NCI-H1694 treated with DMSO at 0.1 percent for 48 hours (cell line): Measurements from ENCODE around the gene ZNF236.
"Not testable (repeated sequence)": the region's sequence is repeated elsewhere in the genome, so short reads cannot be mapped to it uniquely, and the experiment has no call there.

Experiments
- DNase-seq: peaks from one replicate; lab custom pipeline; 2025; lab: John Stamatoyannopoulos, UW

Gene ZNF236

DNA sequence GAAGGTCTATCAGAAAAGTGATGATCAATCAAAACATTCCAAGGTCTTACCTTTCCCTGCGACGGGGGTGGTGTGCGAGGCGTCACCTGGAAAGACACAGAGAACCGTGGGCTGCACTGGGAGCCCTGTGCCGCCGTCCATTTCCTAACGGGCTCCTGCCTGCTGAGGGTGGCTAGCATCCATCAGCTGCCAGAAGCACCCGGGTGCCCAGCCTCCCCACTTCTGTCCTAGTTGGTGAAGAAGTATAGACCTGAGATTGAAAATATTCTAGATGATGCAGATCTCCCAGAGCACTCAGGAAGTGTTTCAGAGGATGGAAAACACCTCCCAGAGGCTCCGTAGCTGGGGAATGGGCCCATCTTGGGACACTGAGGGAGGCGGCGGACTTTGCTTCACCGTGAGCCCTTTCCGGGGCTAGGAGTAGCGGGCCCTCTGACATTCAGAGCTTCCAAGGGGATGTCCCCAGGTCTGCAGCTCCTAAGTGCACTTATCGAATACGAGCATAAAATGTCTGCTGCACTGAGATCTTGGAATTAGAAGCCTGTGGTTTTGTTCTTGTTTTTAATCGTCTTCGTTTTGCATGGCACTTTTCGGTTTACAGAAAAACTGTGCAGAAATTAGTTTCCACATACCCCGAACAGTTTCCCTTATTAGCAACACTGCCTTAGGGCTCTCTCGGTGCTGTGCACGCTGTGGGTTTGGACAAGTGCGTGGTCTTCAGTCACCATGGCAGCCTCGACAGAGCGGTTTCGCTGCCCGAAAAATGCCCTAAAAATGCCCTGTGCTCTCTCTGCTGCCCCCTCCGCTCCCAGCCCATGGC is 166.7 kb downstream of the ZNF236 start:
- DNase-seq, result no peak

DNA sequence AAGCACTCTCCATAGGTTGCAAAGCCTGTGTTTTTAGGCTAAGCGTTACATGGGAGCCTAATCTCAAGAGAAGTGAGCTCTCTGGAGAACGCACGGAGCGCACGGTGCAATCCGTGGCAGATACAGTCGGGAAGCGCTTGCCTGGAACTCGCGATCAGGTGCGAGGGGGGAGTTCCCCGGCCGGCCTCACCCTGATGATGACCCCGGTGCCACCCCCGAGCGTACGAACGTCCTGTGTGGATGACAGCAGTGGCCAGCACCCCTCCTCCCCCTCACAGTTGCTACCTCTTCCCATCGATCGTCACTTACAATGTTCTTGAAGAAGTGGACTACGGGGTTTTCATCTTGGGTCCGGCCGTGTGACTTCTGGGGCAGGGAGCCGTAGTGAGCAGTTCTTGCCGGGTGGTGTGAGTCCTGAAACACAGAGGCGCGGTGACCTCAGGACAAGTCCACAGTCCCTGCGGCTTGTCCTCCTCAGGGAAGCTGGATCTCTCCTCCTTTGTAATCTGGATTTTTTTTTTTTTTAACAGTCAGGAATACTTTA is 167.4 kb downstream of the ZNF236 start:
- DNase-seq, result no peak

DNA sequence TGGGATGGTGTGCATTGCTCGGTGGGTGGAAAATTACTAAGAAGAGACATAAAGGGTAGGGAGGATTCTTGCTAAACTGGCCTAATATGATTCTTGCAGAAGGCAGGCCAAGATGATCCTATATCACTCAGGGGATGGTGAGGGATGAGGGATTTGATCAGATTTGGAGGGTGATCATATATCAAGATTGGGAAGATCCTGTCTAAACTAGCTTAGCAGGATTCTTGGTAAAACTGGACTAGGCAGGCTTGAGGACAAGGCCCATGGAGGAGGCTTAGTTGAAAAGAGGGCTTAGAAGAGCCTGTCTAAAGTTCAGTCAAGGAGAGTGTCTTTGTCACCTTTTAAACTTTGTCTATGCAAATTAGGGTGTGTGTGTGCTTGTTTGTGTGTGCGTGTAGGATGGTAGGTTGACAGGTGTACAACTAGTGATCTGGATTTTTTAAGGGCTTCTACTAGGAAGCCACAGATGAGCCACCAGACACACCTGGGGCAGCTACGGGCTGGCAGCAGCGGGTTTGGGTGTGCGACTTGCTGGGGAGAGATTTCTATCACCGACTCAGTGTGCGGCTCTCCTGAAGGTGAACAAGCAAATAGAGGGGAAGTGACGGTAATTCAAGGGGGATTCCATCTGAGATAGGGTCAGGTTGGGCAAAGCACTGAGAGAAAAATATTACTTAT is 168.1 kb downstream of the ZNF236 start:
- not testable (repeated sequence) for DNase-seq

DNA sequence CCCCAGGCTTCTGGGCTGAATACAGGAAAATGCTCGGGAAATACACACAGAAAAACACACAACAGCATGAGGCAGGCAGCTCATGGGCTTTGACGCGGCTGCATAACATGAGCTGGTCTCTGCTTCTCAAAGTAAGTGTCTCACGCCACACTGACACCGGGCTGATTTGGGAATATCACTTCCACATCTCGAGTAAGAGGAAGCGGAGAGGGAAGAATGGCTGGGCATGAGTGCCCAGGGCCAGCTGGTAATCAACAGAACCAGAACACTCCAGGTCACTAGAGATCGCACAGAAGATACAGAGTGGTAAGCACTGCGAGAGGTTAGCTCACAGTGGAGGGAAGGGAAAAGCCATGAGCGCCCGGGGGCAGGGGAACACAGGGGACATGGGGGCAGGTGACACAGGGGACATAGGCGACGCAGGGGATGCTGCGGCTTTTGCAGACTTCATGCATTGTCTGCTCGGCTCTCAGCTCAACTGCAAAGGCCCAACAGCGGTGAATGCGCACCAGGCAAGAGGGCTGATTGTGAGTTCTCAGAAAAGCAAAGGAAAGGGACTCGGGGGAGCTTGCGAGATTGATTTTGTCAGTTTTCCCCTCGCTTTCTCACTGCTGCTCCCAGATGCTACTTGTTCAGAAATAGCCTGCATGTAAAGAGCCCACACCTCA is 168.8 kb downstream of the ZNF236 start:
- DNase-seq, result no peak

DNA sequence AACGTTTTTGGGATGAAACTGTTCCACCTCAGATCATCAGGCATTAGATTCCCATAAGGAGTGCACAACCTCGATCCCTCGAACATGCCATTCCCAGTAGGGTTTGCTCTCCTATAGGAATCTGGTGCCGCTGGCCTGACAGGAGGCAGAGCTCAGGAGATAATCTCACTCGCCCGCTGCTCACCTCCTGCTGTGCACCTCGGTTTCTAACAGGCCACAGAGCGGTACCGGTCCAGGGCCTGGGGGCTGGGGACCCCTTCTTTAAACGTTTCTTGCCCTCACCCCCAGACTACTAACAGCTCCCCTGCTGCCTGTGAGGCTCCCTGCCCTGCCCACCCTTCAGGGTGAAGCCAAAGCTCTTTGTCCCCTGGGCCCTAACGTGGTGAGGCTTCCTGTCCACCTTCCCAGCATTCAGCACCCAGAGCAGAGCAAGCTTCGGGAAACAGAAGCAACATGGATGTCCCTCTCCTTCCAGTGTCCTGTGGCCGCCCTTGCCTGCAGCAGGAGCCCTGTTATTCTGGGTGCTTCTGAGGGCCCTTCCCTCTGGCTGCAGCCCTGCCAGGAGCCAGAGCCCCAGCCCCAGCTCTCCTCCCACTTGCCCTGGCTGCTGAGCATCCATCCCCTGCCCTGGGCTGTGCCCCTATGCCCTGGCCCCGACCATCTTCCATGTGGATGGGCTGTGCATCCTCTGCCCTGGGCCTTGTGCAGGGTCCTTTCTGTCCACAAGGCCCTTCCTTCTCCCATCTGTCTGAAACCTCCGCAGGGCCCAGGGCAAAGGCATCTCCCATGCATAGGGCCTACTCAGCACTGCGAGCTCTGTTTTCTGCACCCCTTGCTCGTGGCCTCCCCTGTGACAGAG is 170.1 kb downstream of the ZNF236 start:
- DNase-seq, result no peak

DNA sequence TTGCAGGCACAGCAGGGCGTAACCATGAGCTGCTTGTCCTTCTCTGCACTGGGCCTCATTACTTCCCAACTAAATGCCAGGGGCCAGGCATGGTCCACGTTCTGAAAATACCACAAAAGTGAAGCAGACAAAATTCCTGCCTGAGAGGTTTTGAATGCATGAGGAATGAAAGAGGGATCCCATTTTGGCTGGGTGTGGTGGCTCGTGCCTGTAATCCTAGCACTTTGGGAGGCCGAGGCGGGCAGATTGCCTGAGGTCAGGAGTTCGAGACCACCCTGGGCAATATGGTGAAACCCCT is 170.7 kb downstream of the ZNF236 start:
- DNase-seq, result no peak

DNA sequence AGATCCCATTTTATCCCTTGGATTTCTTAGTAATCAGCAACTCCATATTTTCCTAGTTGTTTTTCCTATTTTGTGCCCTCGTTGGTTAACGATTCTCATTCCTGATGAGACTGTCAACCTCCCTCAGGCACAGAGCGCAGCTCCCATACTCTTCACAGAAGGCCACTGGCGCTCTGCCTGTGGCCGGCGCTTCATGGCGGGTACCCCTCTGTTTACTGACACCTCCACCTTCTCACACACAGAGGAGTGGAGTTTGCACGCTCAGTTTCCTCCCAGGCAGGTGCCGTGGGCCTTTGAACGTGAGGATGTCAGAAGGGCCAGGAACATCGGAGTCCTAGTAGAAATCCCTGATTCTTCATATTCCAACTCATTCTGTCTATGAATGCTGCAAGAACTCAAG is 171.2 kb downstream of the ZNF236 start:
- DNase-seq, result no peak

DNA sequence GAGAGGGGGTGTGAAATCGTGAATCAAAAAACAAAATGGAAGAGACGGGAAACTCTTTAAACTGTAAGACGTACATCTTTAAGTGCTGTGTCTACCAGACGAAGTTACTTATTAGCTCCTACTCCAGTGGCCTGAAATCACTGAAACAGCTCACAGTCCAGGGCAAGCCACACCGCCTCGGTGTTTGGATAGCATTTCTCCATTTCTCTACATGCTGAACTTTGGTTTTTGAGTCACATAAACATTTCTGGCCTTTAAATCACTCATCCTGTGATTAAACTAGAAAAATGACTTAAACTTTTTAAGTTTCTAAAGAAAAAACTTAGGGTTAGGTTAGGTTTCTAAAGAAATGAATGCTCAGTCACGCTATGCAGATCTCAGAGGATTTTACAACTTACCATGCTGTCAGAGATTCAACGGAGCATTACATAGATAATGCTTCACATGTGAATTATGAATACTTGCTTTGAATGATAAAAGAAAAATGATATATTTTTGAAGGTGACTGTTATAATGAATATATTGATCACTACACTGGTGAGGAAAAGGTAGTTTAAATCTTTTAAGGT is 171.8 kb downstream of the ZNF236 start:
- DNase-seq, result no peak

DNA sequence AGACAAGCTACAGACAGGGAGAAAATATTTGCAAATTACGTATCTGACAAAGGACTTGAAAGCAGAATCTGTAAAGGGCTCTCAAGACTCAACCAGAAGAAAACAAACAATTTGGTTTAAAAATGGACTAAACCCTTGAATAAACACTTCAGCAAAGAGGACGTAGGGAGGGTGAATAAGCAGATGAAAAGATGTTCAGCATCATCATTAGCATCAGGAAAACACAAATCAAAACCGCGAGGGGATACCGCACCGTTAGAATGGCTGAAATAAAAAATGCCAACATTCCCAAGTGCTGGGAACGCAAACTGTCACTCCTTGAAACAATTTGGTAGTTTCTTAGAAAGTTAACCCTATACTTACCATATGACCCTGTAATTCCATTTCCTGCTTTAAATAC is 173.5 kb downstream of the ZNF236 start:
- no peak for DNase-seq

DNA sequence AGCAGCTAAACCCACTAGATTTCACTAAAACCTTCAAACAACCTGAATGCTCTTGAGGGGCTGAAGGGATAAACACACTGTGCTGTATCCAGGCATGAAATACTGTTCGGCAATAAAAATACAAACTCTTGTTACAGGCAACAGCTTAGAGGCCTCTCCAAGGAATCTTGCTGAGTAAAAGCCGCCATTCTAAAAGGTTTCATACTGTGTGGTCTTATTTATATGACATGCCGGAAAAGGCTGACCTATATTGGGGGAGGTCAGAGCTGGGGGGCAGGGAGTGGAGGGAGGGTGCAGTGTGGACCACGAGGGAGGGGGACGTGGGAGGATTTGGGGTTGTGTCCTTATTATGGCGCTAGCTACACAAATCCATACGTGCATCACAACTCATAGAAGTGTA is 174.1 kb downstream of the ZNF236 start:
- DNase-seq, result no peak

DNA sequence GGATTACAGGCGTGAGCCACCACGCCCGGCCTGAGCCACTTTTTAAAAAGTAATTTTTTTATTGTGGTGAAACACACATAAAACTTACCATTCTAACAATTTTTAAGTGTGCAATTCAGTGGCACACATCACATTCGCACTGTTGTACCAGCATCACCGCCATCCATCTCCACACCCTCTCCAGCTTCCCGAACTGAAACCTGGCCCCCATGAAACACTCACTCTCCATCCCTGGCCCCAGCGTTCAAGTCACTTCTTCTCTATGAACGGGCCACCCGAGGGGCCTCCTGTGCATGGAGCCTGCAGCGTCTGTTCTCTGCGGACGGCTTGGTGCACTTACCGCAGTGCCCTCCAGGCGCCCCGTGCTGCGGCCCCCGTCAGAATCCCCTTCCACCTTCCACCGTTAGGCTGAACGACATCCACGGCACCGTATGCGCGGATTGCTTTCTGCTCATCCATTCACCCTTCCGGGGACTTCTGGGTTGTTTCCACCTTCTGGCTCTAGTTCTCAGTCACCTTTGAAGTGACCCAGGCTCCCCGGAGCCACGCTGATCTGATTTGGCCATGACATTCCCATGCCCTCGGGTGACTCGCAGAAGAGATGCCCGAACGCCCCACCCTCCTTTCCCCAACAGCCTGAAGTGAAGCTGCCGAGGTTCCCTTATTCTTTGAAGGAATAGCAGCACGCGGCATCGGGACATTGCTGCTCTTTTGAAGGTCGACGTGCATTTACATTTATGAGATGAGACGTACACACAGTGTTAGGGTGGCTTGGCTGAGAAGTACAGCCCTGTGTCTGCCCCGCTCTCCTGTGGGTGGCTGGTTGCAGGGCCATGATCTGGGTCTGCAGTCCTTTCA is 175.8 kb downstream of the ZNF236 start:
- no peak for DNase-seq

DNA sequence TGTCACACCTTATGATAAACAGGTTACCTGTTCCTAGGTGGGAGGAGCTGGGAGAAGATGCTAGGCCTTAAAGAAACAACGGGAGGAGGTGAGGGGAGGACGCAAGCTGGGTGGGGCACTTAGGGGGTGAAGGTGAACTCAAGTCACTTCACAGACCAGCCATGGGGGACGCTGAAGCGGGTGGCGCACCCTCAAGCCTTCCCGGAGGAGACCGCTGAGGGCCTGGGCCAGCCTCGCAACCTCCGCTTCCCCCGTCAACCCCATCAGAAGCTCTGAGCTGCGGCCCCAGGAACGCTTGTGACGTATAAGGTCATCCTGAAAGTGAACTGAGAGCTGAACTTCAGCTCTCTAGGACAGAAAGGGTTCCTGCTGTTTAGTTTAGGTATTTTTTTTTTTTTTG is 176.7 kb downstream of the ZNF236 start:
- DNase-seq, result no peak

DNA sequence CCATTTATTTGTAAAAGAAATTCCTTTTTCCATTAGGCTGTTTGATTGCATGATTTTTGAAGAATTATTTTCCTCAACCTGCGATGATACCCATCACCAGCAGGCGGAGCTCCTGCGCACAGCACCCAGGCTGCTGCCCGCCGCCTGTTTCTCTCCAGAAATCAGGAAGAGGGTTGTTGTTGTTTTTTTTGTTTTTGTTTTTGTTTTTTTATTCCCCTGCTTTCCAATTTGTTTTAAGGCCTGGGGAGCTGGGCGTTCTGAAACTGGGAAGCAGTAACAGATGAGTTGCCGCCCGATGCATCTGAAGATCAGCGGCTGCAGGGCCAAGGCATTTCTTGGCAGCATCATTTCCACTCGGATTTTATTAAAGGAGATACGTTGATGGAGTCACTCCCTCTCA is 178.2 kb downstream of the ZNF236 start:
- no peak for DNase-seq

DNA sequence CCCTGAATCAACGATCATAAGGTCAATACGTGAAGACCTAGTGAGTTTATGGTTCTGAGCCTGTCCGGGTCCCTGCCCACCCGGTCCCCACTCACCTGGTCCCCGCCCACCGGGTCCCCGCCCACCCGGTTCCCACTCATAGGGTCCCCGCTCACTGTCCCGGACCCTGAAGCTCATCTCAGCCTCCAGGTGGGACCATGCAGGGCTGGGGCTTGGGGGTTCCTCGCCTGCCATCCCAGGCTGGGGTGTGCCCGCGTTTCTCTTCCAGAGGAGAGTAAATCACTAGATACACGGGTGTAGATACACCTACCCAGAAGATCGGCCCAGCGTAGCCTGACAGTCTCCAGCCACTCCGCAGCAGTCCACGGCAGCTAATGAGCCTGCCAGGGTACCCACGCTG is 178.7 kb downstream of the ZNF236 start:
- no peak for DNase-seq

DNA sequence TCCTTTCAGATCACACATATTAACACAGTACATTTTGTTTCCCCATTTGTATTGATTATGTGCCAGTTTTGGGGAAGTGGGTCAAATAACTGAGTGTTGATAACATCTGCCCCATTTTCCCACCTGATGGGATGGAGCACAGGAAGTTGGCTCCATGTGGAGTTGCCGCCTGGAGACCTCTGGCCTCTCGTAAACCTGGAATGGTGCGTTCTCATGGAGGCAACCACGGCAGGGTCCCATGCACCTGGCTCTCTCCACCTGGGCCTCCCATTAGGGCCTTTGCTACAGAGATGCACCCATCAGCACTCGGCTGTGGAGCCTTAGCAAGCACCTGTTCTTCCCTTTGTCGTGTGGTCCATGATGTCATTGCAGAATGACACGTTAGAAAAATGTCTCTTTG is 179.6 kb downstream of the ZNF236 start:
- no peak for DNase-seq

DNA sequence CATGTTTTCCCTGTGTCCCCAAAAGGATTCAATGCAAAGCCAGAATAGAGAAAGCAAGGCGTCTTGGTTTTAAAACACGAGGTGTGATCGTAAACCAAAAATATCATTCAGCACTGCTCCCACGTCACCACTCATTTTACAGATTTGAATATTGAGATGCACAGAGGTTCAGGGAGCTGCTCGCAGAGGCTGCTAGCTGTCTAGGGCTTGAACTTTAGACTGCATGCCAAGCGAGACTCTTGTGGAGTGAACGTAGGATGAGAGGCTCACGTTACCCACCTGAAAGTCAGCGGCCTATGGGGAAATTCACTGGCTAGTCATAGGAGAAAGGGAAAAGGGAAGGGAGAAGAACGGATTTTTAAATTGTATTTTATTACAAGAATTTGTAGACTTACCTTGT is 180.1 kb downstream of the ZNF236 start:
- no peak for DNase-seq

DNA sequence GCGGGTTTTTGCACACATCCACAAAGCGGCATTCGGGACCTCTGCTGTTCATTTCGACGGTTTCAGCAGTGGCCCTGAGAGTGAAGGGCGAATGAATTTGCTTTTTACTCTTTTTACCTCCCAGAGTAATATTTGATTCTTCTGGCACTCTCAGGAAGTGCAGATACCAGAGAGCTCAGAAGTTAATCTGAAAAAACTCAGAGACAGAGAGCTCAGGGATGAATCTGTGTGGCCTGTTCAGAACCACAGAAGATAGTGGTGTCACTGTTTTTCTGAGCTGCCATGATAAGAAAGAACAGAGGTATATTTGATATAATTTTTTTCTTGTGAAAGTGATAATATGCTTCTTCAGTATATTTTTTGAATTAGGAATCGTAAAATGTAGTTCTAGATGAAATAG is 181.0 kb downstream of the ZNF236 start:
- DNase-seq, result no peak

DNA sequence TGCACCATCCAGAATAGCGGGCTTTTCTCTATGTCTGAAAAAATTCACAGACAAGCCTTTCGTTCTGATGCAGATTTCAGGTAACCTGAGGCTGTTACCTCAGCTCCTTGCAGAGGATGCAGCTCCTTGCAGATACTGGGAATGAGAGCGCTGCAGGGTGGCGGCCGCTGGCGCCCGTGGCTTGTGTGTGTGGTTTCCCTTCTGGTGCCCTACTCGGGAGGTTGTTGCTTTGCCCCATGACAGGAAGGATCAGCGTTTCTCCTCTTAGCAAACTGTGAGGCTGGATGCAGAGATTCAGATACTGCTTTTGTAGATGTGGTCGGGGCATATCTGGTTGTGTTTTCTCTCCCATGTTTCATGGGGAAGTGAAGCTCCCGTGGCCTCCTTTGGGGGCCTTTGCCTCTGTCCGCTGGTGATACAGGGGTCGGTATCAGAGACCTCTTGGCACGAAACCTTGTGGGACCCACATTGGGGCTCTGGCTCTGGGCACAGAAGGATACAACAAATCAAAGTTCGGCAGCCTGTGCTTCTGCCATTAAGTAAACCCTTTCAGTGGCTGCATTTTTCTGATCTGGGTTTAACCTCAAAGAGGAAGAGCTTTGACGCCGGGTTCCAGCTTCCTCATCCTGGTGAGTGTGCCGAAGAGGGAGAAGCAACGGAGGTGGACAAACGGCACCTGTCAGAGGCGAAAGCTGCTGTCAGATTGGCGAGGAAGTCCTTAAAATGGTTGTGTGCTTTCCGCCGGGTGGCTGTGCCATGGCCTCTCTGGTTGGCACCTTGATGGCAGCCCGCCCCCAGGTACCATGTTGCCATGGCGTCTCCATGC is 182.4 kb downstream of the ZNF236 start:
- no peak for DNase-seq

DNA sequence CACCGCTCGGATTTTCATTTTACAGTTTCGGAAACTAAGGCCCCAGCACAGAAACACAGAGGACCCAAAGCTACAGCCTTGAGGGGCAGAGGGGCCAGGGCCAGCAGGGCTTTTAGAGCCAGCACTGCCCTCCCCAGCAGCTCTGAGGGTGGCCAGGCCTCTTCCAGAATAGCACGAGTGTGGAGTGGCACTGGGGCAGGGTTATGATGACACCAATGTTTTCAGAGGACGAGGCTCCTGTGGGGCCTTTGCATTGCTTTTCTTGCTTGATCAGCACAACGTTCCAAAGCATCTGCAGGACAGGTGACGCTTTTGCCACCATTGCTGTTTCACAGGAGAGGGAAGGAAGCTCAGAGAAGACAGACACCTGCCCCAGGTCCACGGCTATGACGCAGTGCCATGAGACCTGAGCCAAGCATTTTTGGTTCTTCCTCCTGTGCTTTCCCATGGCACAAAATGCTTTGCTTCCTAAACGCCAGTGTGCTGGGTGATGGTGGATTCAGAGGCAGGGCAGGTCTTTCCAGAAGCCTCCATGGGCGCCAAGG is 183.4 kb downstream of the ZNF236 start:
- DNase-seq, result no peak
